ENCODE results near the gene RRP8.

RRP8 gene

DNA sequence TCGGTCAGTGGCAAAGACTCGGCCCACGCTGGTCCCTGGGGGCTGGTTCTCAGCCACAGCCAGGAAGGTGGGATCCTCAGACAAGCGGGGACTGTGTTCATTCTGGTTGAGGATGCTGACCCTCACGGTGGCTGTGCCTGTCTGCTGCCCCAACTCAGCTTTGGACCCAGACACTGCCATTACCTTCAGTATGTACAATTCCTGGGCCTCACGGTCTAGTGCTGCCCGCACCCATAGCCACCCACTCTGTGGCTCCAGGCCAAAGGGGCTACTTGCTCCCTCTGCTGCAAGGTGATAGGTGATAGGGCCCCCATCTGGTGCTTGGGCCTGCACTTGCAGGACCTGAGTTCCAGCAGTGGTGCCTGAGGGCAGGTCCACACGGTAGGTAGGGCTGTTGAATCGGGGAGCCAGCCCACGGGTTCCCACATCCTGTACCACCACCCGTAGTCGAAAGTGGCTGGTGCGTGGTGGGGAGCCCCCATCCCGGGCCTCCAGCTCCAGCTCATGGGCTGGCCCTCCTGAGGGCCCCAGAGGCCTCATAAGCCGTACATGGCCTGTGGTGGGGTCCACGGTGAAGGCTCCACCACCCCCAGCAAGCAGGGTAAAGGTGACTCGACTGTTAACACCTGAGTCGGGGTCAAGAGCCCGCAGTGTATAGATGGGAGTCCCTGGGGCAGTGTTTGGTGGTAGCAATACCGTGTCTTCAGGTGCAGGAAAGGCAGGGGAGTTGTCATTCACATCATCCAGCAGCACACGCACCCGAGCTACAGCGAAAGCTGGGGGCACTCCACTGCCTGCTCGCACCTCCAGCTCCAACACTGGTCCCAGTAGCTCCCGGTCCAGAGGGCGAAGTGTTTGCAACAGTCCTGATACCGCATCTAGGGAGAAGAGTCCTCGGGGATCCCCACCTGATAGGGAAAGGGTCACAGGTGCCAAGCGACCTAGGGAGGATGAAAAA lies 29.0 kb upstream of the RRP8 start:
- no peak for DNase-seq (ENCODE audit: low read depth in 3 of 3)

DNA sequence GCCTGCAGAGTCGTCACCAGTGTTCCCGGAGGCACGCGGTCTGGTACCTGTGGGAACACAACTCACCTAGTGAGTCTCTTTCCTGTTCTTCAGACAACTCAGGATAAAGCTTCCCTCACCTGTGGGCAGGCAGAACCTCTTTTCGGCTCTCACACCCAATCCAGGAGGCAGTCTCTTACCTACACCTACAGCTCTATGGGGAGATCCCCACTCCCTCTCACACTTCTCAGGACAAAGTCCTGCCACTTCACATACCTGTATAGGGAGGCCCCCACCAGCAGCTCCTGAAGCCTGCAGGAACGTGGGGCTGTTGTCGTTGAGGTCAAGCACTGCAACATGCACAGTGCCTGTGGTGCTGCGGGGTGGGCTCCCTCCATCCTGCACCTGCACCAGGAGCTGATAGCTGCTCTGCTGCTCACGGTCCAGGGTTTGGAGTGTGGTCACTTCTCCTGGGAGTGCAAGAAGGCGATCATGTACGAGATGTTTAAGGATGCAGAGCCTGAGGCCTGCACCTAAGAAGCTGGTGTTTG lies 28.0 kb upstream of the RRP8 start:
- DNase-seq (ENCODE audit: low read depth in 3 of 3), result no peak

DNA sequence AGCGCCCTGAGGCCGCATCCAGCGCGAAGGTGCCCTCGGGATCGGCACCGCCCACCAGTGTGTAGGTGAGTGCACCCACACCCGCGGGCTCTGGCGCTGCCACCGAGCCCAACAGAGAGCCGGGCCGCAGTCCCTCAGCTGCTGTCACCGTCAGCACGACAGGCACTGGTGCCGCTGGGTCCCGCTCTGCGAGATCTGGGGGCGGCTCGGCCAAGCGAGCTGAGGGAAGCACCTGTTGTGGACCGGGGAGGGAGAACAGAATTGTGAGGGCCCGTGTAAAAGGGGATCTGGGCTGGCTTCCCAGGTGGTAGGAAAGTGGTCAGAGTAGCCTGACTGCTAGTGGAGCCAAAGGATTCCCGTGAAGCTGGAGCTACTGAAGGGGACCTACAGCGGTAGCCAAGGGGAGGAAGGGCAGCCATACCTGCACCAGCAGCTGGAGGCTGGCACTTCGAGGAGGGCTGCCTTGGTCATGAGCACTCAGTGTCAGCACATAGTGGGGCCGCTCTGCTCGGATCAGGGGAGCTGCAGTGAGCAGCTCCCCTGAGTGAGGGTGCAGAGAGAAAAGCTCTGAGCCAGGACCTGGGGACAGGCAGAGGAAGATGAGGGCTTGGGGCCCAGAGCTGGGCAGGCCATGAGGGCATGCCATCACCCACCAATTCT lies 27.3 kb upstream of the RRP8 start:
- DNase-seq (ENCODE audit: low read depth in 3 of 3), result no peak

DNA sequence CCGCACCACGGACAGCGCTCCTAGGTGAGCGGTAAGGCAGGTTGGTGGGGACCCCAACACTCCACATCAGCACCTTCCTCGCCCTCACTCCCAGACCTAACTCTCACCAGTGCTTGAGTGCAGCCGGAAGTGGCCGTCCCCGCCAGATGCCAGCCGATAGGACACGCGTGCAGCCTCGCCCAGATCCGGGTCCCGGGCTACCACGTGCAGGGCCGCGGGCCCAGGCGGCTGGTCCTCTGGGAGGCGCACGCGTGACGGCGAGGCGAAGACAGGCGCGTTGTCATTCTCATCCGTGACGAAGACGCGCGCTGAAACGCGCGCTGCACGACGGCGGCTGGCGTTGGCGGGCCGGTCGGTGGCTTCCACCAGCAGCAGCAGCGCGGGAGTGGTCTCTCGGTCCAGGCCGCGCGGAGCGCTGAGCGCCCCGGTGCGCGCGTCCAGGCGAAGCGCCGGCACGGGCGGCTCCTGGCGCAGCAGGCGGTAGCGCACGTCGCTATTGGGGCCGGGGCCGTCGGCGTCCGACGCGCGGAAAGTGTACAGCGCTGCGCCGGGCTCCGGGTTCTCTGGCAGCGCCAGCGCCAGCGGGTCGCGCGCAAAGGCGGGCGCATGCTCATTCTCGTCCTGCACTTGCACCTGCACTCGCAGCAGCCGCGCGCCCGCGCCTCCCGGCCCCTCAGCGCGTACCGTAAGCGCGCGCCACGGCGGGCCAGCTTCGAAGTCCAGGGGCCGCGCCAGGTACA lies 26.6 kb upstream of the RRP8 start:
- DNase-seq (ENCODE audit: low read depth in 3 of 3), result no peak

DNA sequence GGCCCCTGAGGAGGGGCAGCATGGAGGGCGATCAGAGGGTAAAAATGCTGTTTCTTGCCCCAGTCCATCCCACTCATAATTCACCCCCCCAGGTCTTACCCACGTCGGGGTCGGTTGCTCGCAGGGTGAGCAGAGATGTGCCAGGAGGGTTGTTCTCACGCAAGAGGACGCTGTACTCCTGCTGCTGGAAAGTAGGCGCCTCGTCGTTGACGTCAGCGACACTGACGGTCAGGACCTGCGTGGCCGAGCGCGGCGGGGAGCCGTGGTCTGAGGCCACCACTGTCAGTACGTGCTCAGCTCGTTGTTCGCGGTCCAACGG lies 26.1 kb upstream of the RRP8 start:
- no peak for DNase-seq (ENCODE audit: low read depth in 3 of 3)

DNA sequence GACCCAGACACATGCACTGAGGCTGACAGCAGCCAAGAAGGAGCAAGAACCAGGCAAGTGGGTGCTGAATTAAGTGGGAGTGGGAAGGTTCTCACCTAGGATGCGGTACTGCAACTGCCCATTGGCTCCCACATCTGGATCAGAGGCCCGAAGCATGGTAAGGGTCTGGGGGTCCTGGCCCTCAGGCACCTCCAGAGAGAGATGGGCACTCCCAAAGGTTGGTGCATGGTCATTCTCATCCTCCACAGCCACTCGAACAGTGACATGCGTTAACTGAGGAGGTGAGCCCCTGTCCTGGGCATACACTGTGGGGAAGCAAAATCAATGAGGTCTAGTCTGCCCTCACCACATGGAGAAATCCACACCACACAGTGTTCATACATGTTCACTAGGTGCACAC lies 25.1 kb upstream of the RRP8 start:
- no peak for DNase-seq (ENCODE audit: low read depth in 3 of 3)

DNA sequence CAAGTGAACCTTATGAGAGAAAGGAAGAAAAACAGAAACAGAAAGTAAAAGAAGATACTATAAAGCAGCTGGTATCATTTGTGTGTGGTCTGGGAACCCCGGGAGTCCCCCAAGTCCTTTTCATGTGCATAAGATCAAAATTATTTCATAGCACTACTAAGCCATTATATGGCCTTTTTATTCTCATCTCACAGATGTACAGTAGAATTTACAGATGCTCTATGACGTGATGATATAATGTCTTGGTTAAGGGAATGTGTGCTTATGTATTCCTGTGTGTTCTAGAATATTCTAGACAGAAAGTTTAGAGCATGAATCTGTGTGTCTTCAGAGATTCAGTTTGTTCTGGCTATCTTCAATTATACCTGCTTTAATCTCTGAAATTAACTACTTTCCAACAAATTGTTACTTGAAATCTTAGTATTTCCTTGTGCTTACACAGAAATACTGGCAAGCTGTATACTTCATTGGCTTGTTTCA lies 24.4 kb upstream of the RRP8 start:
- no peak for DNase-seq (ENCODE audit: low read depth in 3 of 3)

DNA sequence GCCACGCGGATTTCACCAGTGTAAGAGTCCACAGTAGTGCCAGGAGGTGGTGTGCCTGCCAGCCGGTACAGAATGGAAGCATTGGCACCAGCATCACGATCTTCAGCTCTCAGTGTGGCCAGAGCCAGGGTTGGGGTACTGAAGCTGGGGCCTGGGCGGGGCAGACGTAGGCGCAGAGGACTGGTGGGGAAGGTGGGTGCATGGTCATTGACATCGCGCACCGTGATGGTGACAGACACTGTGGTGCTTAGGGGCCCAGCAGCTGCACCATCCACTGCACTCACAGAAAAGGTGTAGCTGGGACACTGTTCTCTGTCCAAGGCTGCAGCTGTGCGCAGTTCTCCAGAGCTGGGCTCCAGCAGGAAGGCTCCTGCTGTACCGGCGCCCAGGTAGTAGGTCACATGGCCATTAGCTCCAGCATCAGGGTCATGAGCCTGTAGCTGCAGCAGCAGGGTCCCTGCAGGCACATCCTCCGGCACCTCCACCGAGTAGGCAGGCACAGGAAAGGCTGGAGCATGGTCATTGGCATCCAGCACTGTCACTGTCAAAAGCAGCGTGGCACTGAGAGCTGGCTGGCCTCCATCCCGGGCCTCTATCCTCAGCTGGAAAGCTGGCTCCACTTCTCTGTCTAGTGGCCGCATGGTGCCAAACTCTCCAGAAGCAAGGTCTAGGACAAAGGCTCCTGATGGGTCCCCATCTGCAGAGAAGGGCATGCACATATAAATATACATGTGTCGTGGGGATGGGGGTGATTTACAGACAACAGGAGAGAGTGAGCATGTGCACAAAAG lies 23.8 kb upstream of the RRP8 start:
- DNase-seq (ENCODE audit: low read depth in 3 of 3), result no peak

DNA sequence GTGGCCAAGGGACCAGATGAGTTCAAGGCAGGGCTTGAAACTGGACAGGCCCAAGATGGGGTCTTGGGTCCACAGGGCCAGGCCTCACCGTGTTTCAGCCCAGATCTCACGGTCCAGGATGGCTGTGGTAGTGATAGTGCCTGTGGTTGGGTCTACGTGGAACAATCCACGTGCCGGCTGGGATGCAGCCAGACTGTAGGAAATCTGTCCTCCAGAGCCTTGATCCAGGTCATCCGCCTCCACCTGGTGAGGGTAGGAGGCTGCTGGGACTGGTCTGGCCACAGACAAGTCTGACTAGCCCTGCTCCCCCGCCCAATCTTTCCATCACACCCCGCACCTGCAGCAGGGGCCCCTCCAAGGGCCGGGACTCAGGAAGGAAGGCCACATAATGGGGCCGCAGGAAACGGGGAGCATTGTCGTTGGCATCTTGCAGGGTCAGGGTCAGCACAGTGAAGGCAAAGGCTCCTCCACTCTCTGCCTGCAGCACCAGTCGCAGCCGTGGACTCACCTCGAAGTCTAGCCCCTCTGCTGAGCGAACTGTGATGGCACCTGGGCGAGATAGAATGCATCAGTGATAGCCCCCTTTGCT lies 22.5 kb upstream of the RRP8 start:
- DNase-seq (ENCODE audit: low read depth in 3 of 3), result no peak

DNA sequence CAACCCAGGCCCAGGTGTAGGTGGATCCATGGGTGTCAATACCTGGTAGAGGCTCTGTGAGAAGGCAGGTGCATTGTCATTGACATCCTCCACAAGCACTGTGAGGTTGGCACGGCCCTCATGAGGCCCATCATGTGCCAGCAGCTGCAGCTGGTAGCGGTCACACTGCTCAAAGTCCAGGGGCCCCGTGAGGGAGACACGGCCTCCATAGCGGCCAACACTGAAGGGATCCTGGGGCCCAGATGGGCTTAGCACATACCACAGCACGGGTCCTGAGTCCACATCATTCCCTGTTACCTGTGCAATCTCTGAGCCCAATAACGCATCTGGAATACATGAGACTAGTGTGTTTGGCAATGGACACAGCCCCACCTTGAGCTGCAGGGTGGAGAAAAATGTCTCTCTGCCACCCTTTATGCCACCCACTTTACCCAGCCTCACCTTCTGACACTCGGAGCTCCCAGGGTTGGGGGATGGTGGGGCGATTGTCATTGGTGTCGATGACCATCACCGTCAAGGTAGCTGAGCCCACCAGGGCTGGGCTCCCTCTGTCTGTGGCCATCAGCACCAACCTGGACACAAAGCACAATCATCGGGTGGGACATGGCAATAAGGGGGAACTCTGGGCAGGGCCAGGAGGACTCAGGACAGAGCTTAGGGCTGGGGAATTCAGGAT lies 21.9 kb upstream of the RRP8 start:
- DNase-seq (ENCODE audit: low read depth in 3 of 3), result no peak

DNA sequence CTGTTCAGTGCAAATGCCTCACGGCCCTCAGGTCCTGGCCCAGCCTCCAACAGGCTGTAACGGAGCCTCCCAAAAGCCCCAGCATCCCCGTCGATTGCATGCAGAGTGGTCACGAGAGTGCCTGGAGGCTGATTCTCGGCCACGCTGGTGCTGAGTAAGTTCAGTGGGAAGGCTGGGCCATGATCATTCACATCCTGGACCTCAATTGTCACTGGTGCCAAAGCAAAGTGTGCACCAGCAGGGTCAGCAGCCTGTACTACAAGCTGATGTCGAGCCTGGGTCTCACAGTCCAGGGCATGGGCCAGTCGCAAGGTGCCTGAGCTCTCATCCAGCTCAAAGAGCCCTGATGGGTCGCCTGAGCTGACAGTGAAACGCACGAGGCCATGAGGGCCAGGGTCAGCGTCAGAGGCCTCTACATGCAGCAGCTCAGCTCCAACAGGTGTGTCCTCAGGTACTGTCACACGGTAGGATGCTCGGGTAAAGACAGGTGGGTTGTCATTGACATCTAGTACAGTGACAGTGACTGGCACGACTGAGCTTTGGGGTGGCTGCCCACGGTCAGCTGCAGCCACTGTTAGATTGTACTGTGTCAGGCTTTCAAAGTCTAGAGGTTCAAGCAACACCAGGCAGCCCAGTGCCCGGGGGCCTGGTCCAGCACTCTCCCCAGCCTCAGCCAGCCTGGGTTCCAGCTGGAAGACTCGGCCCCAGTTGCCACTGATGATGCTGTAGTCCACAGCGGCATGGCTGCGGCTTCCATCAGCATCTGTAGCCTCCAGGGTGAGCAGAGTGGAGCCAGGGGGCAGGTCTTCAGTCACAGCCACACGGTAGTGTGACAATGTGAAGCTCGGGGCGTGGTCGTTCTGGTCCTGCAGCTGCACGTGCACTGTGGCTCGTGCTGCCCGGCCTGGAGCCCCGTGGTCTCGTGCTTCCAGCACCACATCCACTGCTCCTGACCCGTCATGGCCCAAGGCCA lies 20.3 kb upstream of the RRP8 start:
- no peak for DNase-seq (ENCODE audit: low read depth in 3 of 3)

DNA sequence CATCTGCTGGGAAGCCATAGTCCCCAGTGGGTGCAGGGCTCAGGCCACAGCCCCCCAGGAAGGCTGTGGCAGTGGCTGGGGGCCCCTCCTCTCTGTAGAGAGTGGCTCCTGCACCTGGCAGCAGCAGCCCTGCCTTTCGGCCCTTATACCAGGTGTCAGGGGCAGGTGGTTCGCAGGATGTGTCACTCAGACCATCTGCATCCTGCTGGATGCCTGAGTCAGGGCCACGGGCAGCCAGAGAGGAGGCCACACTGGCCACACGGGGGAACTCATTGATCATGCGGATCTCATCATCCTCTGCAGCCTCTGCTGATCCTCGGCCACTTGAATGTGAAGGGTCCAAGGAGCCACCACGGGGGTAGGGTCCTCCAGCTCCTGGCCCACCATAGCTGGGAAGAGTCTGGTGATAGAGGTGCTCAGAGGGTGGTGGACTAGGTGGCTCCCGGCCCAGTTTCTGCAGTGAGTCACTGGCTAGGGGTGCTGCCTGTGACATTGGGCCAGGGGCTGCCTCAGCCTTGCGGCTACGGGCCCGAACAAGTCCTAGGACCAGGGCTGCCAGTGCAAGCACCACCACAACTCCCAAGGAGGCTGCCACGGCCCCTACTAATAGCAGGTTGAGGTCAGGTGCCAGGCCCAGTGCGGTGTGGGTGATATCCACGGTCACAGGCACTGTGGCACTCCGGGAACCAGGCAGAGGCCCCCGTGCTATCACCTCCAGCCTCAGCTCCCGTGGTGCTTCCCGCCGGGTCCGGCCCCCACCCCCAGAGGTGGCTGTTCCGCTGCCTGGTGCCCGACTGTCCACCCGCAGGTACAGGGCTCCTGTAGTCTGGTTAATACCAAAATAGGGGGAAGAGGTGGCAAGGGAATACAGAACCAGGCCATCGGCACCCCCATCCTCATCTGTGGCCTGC lies 19.1 kb upstream of the RRP8 start:
- DNase-seq (ENCODE audit: low read depth in 3 of 3), result no peak

DNA sequence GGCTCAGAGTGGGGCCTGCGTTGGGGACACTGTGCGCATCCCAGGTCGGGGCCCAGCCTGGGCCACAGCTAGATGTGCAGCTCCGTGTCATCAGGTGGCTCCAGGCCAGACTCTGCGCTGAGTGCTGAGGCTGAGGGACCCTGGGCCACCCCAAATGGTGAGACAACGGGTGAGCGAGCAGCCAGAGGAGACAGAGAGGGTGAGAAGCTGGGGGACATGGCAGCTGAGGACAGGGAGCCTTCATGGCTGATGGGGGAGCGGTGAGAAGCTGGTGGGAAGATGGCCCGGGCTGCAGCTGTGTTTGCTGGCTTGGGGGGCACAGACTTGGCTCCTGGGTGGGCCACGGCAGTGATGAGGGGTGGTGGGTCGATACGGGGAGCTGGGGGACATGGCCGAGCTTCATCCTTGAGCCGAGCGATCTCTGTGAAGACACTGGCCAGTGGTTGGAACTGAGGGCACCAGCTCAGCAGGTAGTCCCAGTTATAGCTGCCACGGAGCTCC lies 18.3 kb upstream of the RRP8 start:
- DNase-seq (ENCODE audit: low read depth in 3 of 3), result no peak

DNA sequence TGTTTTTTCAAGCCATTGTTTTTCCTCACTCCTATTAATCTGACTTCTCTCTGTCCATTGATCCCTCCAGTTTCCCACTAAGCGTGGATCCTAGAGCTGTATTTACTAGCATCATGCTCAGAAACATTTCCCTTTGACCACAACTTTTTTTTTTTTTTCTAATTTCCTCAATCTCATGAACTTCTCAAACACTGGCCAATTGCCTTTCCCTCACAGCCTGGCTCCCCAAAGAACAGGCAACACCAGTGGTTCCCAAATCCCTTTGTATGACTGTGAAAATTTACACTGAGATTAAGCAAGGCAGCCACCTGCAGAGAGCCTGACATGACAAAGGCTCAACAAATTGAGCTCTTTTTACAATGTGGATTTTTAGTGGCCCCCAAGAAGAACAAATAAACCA lies 17.2 kb upstream of the RRP8 start:
- DNase-seq (ENCODE audit: low read depth in 3 of 3), result no peak

DNA sequence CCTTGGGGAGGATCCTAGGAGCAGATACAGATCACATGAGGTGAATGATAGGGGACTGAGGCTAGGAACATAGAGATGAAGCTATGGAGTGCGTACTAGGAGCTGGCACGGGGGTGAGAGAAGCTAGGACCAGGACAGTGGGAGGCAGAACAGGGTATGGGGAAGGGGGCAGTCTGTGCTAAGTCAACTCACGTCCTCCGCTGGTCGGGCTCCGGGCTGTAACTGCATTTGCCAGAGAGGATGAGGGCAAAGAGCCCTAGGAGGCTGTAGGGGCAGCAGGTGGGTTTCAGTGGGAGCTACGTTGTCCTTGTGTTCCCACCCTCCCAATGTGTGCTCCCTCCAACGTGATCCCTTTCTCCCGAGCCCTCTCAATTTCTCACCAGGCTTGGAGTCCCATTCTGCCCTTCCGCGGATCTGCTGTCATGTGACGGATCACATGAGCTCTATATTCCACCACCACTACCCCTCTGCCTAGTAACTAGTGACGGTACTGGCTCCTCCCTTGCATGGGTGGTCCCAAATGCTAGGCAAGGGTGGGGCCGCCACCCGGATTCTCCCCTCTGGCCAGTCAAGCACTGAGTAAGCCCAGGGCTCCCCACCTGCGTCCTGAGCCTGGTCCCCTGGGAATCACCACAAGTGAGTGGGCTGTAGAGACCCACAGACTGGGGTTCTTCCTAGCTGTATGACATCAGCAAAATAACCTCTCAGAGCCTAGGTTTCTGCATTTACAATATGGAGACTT lies 15.8 kb upstream of the RRP8 start, which contains the start of gene TPP1:
Gene TPP1 (minus strand): TSS at position 419 of the 742 bp plus-strand sequence. CDS start 22 bp downstream, at position 397.
- peak; percentile 67 to 74 (median 68) for DNase-seq (ENCODE audit: low read depth in 3 of 3)

DNA sequence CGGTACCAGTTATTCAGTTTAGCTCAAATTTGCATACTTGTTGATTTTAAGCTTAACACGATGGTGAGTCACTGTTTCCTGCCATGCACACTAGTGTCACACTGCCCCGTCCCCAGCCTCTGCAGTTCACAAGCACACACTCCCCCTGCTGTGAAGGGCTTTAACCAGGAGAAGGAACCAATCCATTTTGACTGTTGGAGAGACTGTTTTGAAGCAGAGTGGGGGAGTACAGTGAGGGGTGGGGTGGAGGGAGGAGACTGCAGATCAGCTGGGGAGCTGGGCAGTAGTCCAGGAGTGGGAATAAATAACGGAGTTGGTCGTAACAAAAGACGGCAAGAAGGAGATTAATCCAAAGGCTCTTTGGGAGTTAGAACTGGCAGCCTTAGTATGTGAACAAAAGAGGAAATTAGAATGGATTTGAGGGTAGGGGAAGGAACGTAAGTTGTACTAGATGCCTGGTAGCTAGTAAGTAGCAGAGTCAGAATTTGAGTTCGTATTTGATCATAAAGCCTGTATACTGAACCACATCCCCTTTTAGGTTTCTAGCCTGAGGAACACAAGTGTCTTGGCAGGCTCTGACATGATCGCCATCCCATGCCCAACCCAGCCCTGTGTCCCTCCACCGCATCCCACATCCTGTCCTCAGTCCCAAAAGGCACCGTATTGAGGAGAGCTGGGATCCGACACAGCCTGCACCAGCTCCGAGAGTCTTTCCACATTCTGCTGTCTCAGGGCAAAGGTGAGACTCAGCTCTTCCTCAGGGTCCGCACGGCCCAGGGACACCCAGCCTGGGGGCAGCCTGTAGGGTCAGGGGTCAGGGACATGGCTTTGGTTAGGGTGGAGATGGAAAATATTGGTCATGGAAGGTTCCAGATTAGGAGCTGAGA lies 14.9 kb upstream of the RRP8 start:
- DNase-seq (ENCODE audit: low read depth in 3 of 3), result peak in 1 of 3 donors; percentile 42
